Ovary (tissue), 3 donors: ENCODE data around the gene COPS8.

Experiments
- CTCF ChIP-seq, 3 donors: fragments of 450-650 bp in 2 of 3; fragments of 200-600 bp in 1 of 3; IDR thresholded peaks; one replicate each; pipeline versions ENCODE4 v1.5.1 to v1.8.0; 2016 to 2022; ENCODE audit warnings: antibody characterized with exemption in 3 of 3, mild to moderate bottlenecking in 1 of 3
- EP300 ChIP-seq: sonication (generic); formaldehyde crosslinking; IDR thresholded peaks from one replicate; pipeline ENCODE4 v1.6.1; 2017; ENCODE audit warnings: antibody characterized with exemption
- POLR2A ChIP-seq: fragments of 450-650 bp; IDR thresholded peaks from one replicate; pipeline ENCODE4 v1.6.1; 2017; ENCODE audit warnings: antibody characterized with exemption, mild to moderate bottlenecking, moderate library complexity
- donor health status: DM: no; HTN: no; CAD: no.

- TF ChIP-seq CTCF (IDR thresholded peaks at IDR 0.05) = no peak
- TF ChIP-seq POLR2A = no peak
- TF ChIP-seq EP300 = no peak
Measured at GRCh38 chr2:237118561-237119155, 33.0 kb downstream of the COPS8 start.
